ENCODE data around the gene CACNA2D3.

Gene CACNA2D3

DNA sequence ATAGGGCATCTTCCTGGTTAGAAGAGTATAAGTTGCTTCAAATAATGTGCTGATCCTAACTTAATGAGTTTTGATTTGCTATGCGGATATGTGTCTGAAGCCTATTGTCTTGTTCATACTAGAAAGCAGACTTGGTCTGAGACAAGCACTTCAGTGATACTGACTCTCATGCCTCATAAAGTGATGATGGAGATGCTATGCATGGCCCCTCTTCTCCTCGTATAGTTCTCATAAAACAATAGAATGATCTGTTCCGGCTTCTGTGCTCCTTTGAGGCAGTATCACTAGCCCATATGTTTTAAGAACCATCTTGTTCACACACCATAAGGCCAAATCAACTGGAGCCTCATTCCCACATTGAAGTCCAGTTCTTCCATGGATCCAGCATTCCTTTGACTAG is 583.4 kb downstream of the CACNA2D3 start:
- no peak for DNase-seq (ENCODE audit: low read depth)
- Histone ChIP-seq H3K4me1 (ENCODE audit: control insufficient read depth, insufficient read depth, low read length) (no peaks in the 10 kb centered on the region), H3K36me3 (ENCODE audit: control insufficient read depth, insufficient read depth, low read length, severe bottlenecking) (no peaks in the 10 kb centered on the region), H3K27me3 (replicated peaks; ENCODE audit: control insufficient read depth, insufficient read depth, low read length) (no peaks in the 10 kb centered on the region), H3K4me3 (ENCODE audit: low read length) (no peak overlapping the region), H3K9me3 (ENCODE audit: control insufficient read depth, low read length) (no peaks in the 10 kb centered on the region), H3K9ac (ENCODE audit: low read length) (no peak overlapping the region)

DNA sequence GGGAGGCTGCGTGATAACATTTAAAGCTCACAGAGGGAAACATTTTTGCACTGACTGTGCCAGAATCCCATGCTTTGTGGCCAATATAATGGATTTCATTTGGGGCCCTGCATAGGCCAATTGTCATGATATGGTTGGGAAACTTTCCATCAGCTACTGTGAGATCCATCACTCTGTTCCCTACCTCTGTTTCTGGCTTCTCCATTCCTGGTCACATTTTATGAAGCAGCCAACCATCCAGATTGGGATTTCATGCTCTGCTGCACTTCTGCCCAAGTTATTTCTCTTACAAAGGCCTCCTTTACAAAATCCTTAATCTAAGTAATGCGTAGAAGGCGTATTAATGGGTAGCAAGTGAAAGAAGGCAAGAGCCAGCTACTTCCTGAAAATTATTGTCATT is 584.4 kb downstream of the CACNA2D3 start:
- Histone ChIP-seq H3K4me1 (ENCODE audit: control insufficient read depth, insufficient read depth, low read length) (no peaks in the 10 kb centered on the region), H3K27me3 (replicated peaks; ENCODE audit: control insufficient read depth, insufficient read depth, low read length) (no peaks in the 10 kb centered on the region), H3K9ac (ENCODE audit: low read length) (no peak overlapping the region), H3K4me3 (ENCODE audit: low read length) (no peak overlapping the region), H3K9me3 (ENCODE audit: control insufficient read depth, low read length) (no peaks in the 10 kb centered on the region), H3K36me3 (ENCODE audit: control insufficient read depth, insufficient read depth, low read length, severe bottlenecking) (no peaks in the 10 kb centered on the region)
- DNase-seq (ENCODE audit: low read depth), result no peak

DNA sequence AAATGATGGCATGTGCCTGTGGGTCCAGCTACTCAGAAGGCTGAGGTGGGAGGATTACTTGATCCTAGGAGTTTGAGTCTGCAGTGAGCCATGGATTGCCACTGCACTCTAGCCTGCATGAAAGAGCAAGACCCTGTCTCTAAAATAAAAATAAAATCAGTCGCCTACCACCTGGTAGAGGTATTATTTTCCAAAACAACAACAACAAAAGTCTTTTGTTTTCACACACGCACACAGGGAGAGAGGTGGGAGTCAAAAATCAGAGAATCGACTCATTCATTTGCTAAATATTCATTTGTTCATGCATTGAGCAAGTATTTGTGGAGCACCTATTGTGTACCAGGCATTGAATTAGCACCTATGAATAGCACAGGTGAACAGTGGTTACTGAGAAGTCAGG is 587.4 kb downstream of the CACNA2D3 start:
- no peak for DNase-seq (ENCODE audit: low read depth)
- Histone ChIP-seq H3K4me1 (ENCODE audit: control insufficient read depth, insufficient read depth, low read length) (no peaks in the 10 kb centered on the region), H3K27me3 (replicated peaks; ENCODE audit: control insufficient read depth, insufficient read depth, low read length) (no peaks in the 10 kb centered on the region), H3K4me3 (ENCODE audit: low read length) (no peak overlapping the region), H3K36me3 (ENCODE audit: control insufficient read depth, insufficient read depth, low read length, severe bottlenecking) (no peaks in the 10 kb centered on the region), H3K9ac (ENCODE audit: low read length) (no peak overlapping the region), H3K9me3 (ENCODE audit: control insufficient read depth, low read length) (no peaks in the 10 kb centered on the region)

DNA sequence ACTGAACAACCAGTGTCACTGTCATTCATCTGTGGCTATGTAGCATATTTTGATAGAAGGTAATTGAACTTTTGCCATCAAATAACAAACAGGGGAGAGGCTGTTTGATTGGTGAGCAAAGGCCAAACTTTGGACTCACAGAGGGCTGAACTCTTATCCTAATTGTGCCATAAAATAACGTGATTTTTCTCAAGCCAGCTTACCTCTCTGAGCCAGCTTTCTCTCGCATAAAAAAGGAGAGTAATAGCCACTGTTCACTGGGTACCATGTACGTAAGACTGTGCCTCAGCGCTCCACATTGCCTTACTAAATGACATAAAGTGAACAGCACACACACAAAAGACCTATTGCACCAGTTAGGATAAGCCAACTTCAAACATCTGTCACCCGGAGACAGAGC is 588.6 kb downstream of the CACNA2D3 start:
- no peaks in the 10 kb centered on the region for H3K27me3 ChIP-seq (replicated peaks; ENCODE audit: control insufficient read depth, insufficient read depth, low read length)

DNA sequence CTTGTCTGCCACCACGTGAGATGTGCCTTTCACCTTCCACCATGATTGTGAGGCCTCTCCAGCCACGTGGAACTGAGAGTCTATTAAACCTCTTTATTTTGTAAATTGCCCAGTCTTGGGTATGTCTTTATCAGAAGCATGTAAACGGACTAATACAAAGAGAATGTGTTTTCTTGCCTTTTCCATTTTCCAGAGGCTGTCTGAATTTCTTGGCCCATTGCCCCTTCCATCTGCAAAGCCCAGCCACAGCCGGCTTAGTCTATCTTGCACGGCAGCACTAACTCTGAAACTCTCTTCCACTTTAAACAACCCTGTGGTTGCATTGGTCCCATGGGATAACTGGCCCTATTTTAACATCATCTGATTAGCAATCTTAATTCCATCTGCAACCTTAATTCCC is 590.2 kb downstream of the CACNA2D3 start:
- H3K9me3 ChIP-seq (ENCODE audit: control insufficient read depth, low read length), result no peaks in the 10 kb centered on the region
- DNase-seq (ENCODE audit: low read depth), result no peak
- no peak overlapping the region for H3K4me3 ChIP-seq (ENCODE audit: low read length)
- H3K9ac ChIP-seq (ENCODE audit: low read length), result no peak overlapping the region
- no peaks in the 10 kb centered on the region for H3K4me1 ChIP-seq (ENCODE audit: control insufficient read depth, insufficient read depth, low read length)
- no peaks in the 10 kb centered on the region for H3K27me3 ChIP-seq (replicated peaks; ENCODE audit: control insufficient read depth, insufficient read depth, low read length)
- H3K36me3 ChIP-seq (ENCODE audit: control insufficient read depth, insufficient read depth, low read length, severe bottlenecking), result no peaks in the 10 kb centered on the region

More for the DNA sequence above, 588.6 kb downstream of the CACNA2D3 start:
- H3K9ac ChIP-seq (ENCODE audit: low read length), result no peak overlapping the region
- no peak for DNase-seq (ENCODE audit: low read depth)
- no peaks in the 10 kb centered on the region for H3K36me3 ChIP-seq (ENCODE audit: control insufficient read depth, insufficient read depth, low read length, severe bottlenecking)
- no peaks in the 10 kb centered on the region for H3K4me1 ChIP-seq (ENCODE audit: control insufficient read depth, insufficient read depth, low read length)
- no peak overlapping the region for H3K4me3 ChIP-seq (ENCODE audit: low read length)
- no peaks in the 10 kb centered on the region for H3K9me3 ChIP-seq (ENCODE audit: control insufficient read depth, low read length)

DNA sequence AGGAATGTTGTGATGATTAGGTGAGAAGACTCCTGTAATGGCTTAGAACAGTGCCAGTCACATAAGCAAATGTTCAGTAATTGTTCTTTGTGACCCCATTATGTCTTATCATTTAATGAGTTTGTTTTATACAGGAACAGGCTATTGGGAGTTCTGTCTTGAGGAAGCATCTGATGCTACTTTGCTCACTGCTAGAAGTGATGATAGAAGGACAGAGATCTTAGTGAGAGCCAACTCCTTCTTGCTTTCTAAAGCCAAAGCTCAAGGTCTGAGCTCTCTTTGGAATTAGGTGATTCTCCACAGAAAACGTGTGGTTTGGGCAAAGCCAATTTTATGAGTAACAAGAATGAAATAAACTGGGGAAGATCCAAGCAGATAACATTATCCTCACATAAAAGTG is 590.7 kb downstream of the CACNA2D3 start:
- Histone ChIP-seq H3K4me1 (ENCODE audit: control insufficient read depth, insufficient read depth, low read length) (no peaks in the 10 kb centered on the region), H3K9ac (ENCODE audit: low read length) (no peak overlapping the region), H3K9me3 (ENCODE audit: control insufficient read depth, low read length) (no peaks in the 10 kb centered on the region), H3K36me3 (ENCODE audit: control insufficient read depth, insufficient read depth, low read length, severe bottlenecking) (no peaks in the 10 kb centered on the region), H3K4me3 (ENCODE audit: low read length) (no peak overlapping the region), H3K27me3 (replicated peaks; ENCODE audit: control insufficient read depth, insufficient read depth, low read length) (no peaks in the 10 kb centered on the region)
- DNase-seq (ENCODE audit: low read depth), result no peak

DNA sequence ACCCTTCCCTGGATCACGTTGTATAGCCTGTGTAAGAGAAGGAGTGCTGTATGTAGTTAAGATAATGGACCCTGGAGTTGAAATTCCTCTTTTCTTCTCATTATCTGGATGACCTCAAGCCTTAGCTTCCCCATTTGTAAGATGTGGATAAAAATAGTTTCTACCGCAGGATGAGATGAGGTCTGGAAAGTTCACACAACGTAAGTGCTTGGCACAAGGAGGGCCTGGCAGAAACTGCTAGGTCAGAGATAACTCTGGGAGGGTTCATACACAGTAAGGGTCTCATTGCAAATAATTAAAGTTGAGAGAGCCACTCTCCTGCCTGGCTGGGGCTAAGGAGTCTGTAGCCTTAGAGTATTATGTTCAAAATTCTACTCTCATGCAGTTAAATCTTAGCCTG is 591.1 kb downstream of the CACNA2D3 start:
- DNase-seq (ENCODE audit: low read depth), result no peak
- Histone ChIP-seq H3K36me3 (ENCODE audit: control insufficient read depth, insufficient read depth, low read length, severe bottlenecking) (no peaks in the 10 kb centered on the region), H3K27me3 (replicated peaks; ENCODE audit: control insufficient read depth, insufficient read depth, low read length) (no peaks in the 10 kb centered on the region), H3K4me3 (ENCODE audit: low read length) (no peak overlapping the region), H3K9ac (ENCODE audit: low read length) (no peak overlapping the region), H3K4me1 (ENCODE audit: control insufficient read depth, insufficient read depth, low read length) (no peaks in the 10 kb centered on the region), H3K9me3 (ENCODE audit: control insufficient read depth, low read length) (no peaks in the 10 kb centered on the region)

DNA sequence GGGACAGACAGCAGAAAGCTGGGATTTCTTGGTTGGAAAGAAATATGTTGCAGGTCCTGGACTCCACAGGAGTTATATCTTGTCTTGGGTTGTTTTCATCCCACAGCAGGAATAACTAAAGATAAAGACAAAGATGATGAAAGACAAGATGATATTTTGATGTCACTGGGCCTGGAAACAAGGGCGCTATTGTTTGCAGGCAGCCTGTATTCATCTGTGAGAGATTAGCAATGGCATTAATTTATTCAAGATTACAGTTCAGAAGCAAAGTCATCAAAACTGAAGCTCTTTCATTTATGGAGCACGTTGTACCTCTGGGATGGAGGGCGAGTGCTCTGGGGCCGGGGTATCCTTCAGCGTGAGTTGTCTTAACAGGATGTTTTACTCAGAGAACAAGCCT is 591.7 kb downstream of the CACNA2D3 start:
- Histone ChIP-seq H3K27me3 (replicated peaks; ENCODE audit: control insufficient read depth, insufficient read depth, low read length) (no peaks in the 10 kb centered on the region), H3K9ac (ENCODE audit: low read length) (no peak overlapping the region), H3K4me1 (ENCODE audit: control insufficient read depth, insufficient read depth, low read length) (no peaks in the 10 kb centered on the region), H3K36me3 (ENCODE audit: control insufficient read depth, insufficient read depth, low read length, severe bottlenecking) (no peaks in the 10 kb centered on the region), H3K4me3 (ENCODE audit: low read length) (no peak overlapping the region), H3K9me3 (ENCODE audit: control insufficient read depth, low read length) (no peaks in the 10 kb centered on the region)
- DNase-seq (ENCODE audit: low read depth), result no peak

DNA sequence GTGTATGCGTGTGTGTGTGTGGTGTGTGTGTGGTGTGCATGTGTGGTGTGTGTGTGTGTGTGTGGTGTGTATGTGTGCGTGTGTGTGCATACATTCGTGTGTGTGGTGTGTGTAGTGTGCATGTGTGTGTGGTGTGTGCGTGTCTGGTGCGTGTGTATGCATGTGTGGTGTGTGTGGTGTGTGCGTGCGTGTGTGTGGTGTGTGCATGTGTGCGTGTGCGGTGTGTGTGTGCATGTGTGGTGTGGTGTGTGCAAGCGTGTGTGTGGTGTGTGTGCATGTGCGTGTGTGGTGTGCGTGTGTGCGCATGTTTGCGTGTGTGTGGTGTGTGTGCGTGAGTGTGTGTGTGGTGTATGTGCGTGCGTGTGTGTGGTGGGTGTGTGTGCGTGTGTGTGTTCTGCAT is 595.2 kb downstream of the CACNA2D3 start:
- Histone ChIP-seq H3K9ac (ENCODE audit: low read length) (no peak overlapping the region), H3K4me1 (ENCODE audit: control insufficient read depth, insufficient read depth, low read length) (no peaks in the 10 kb centered on the region), H3K4me3 (ENCODE audit: low read length) (no peak overlapping the region), H3K27me3 (replicated peaks; ENCODE audit: control insufficient read depth, insufficient read depth, low read length) (no peaks in the 10 kb centered on the region), H3K9me3 (ENCODE audit: control insufficient read depth, low read length) (no peaks in the 10 kb centered on the region), H3K36me3 (ENCODE audit: control insufficient read depth, insufficient read depth, low read length, severe bottlenecking) (no peaks in the 10 kb centered on the region)
- no peak for DNase-seq (ENCODE audit: low read depth)

DNA sequence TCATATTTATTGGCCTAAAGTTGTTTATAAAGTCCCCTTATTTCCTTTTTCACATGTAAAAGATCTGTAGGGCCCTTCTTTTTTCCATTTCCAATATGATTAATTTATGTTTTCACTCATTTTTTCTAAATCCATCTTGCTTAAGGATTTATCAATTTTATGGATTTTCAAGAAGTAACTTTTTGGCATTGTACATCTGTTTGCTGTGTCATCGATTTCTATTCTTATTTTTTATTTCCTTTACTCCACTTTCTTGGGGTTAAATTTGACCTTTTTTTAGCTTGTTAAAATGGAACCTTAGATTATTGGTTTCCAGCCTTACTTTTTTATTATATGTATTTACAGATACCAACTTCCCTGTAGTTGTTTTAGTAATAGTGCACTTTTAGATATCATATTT is 597.6 kb downstream of the CACNA2D3 start:
- Histone ChIP-seq H3K4me1 (ENCODE audit: control insufficient read depth, insufficient read depth, low read length) (no peaks in the 10 kb centered on the region), H3K36me3 (ENCODE audit: control insufficient read depth, insufficient read depth, low read length, severe bottlenecking) (no peaks in the 10 kb centered on the region), H3K4me3 (ENCODE audit: low read length) (no peak overlapping the region), H3K9ac (ENCODE audit: low read length) (no peak overlapping the region), H3K9me3 (ENCODE audit: control insufficient read depth, low read length) (no peaks in the 10 kb centered on the region), H3K27me3 (replicated peaks; ENCODE audit: control insufficient read depth, insufficient read depth, low read length) (no peaks in the 10 kb centered on the region)
- DNase-seq (ENCODE audit: low read depth), result no peak

DNA sequence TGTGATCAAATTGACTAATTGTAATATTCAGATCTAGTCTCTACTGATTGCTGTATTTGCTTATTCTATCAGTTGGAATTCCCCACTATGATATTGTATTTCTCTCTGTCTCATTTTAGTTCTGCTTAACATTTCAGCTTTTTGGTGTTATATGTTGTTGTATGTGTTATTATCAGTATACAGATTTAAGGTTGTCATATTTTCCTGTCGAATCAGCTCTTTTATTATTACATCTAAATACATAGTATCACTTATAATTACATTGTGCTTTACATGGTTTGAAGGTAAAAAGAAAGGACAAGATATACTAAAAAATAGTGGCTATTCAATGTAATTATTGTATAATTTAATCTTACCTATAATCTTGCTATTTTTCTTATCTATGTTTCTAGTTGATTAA is 598.3 kb downstream of the CACNA2D3 start:
- Histone ChIP-seq H3K9me3 (ENCODE audit: control insufficient read depth, low read length) (no peaks in the 10 kb centered on the region), H3K36me3 (ENCODE audit: control insufficient read depth, insufficient read depth, low read length, severe bottlenecking) (no peaks in the 10 kb centered on the region), H3K9ac (ENCODE audit: low read length) (no peak overlapping the region), H3K27me3 (replicated peaks; ENCODE audit: control insufficient read depth, insufficient read depth, low read length) (no peaks in the 10 kb centered on the region), H3K4me3 (ENCODE audit: low read length) (no peak overlapping the region), H3K4me1 (ENCODE audit: control insufficient read depth, insufficient read depth, low read length) (no peaks in the 10 kb centered on the region)
- no peak for DNase-seq (ENCODE audit: low read depth)

DNA sequence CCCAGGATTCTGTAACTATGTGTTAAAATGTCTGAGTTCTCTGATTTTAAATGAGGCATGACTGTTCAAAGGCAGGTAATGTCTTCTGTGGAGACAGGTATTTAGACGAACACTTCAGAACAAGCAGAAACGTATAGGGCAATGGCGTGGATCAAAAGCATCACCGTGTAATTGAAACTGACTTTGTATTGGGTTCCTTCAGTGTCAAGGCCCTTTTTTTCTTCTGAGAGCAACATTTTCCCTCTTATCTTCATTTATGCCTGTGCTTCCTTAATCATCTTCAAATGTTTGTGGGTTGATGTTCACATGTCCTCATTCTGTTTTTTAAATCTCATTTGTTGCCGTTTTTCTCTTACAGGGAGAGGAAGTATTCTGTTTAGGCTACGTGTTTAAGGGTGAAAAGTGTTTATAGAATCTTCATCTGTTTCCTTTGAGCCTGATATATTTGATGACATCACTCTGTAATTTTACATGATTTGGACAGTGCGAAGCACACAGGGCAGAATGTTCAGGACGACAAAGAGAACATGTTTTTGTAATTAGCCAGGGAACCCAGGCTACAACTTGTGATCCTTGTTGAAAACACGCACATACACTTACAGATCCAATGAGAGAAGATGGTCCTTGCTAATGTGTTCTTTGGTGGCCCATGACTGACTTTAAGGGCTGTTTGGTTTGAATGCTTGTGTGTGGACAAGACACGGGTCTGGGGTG is 609.5 kb downstream of the CACNA2D3 start:
- Histone ChIP-seq H3K9me3 (ENCODE audit: control insufficient read depth, low read length) (peaks cover 18% of the 10 kb centered on the region), H3K9ac (ENCODE audit: low read length) (no peak overlapping the region), H3K27me3 (replicated peaks; ENCODE audit: control insufficient read depth, insufficient read depth, low read length) (no peaks in the 10 kb centered on the region), H3K36me3 (ENCODE audit: control insufficient read depth, insufficient read depth, low read length, severe bottlenecking) (no peaks in the 10 kb centered on the region), H3K4me3 (ENCODE audit: low read length) (no peak overlapping the region), H3K4me1 (ENCODE audit: control insufficient read depth, insufficient read depth, low read length) (peaks cover 8% of the 10 kb centered on the region)
- peak; percentile 16 for DNase-seq (ENCODE audit: low read depth)
